ENCODE measurements around the gene MAP4K1. TPM values are rescaled to one million over a fixed set of nuclear protein-coding genes. Genes with fewer than 3 reads are reported as not detected.
A peak's percentile ranks its signal among the peaks of the same experiment; 100 is the strongest.

The MAP4K1 gene
- 10 to 100 TPM in 5 of 12 donors, 1 to 10 TPM in 5, not detected in 2; 1.8 to 17.8 (median 10.3) TPM for polyA plus RNA-seq (ENCODE audit: insufficient read length in 12 of 12)
- long read RNA-seq, donor 1, result 0 reads
- long read RNA-seq, donor 2, partial matches to known transcripts, result 794 of 847 reads
- long read RNA-seq, donor 2, other reads (novel, unspliced or antisense), result 53 of 847 reads
- long read RNA-seq, donor 3, partial matches to known transcripts, result 110 of 239 reads
- long read RNA-seq, donor 3, other reads (novel, unspliced or antisense), result 129 of 239 reads
- long read RNA-seq, donor 4, result 0 reads
- long read RNA-seq, donor 5, partial matches to known transcripts, result 301 of 837 reads
- long read RNA-seq, donor 5, other reads (novel, unspliced or antisense), result 536 of 837 reads
- long read RNA-seq, donor 6, result 0 reads
- long read RNA-seq, donor 7, result 0 reads
- long read RNA-seq, donor 8, partial matches to known transcripts, result 153 of 451 reads
- long read RNA-seq, donor 8, other reads (novel, unspliced or antisense), result 298 of 451 reads
- long read RNA-seq, donor 9, partial matches to known transcripts, result 173 of 363 reads
- long read RNA-seq, donor 9, other reads (novel, unspliced or antisense), result 190 of 363 reads
- long read RNA-seq, donor 10, partial matches to known transcripts, result 6 of 6 reads
- long read RNA-seq, donor 10, other reads (novel, unspliced or antisense), result 0 of 6 reads
- long read RNA-seq, donor 11, partial matches to known transcripts, result 208 of 497 reads
- long read RNA-seq, donor 11, other reads (novel, unspliced or antisense), result 289 of 497 reads

DNA sequence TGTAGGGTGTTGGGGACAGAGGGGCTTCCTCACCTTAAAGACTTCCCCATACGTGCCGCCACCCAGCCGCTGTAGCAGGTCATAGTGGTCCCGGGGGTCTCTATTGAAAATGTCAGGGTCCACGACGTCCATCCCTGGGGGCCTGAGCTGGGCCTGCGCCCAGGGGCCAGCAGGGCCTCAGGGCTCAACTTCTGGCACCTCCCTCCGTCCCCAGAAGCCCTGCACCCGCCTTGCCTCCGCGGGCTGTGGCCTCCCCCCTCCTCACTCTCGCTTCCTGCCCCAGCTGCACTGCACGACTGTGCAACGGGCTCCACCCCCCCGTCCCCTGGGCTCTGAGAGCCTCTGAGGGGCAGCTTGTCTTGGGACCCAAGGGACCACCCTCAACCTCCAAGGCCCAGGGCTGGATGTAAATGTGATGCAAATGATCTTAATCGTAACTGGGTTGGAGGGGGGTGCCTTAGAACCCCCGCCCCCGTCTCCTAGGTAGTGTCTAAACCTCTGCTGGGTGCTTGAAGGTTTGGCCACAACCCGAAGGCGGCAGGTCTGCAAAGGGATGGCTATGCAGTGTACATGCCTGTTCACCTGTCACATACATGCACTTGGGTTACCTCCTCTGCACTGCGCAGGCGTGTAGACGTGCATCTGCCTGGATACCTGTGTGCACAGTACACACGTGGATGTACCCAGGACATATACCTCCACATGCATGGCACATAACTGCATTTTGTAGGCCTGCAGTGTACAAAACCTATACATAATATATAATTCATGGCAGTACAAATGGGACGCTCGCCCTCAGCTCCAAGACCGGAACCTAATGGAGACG lies at the start of gene MAP4K1:
Gene MAP4K1 (minus strand): TSS at position 190 of the 826 bp plus-strand sequence. CDS start 58 bp downstream, at position 132.
- DNase-seq, result no peak

DNA sequence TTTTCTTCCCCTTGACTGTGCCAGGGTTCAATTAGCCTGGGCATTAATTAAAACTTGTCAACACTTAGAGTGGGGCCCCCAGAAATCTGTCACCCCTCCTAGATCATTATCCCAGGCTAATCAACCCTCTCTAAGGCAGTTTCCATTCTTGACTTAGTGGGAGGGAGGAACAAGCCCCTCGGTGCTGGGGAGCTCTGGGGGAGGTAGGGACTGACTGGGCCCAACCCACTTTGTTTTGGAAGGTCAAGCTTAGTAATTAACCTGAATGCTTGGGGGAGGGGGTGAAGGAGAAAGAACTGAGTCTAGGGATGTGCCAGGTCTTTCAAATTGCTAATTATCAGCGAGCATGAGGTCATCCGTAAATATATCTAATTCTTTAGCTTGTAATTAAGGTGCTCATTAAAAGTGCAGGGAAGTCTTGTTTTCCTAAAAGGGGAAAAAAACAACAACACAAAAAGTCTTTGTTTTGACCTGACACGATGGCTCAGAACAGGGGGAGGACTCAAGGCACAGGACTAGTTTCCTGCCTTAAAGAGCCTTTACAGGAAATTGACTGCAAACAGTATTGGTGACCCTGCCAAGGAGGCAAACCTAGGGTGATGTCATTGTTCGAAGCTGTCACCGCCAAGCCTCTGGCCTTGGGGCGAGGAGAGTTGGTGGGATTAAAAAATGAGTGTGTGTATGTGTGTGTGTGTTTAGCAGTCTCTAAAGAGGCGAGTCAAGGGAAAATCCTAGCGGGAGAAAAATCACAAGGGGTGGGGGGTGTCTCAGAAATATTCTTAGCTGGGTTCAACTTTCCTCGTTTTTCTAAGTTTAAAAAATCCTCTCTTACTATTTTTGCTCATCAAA lies 49.1 kb upstream of the MAP4K1 start:
- DNase-seq, result peak; percentile 65

DNA sequence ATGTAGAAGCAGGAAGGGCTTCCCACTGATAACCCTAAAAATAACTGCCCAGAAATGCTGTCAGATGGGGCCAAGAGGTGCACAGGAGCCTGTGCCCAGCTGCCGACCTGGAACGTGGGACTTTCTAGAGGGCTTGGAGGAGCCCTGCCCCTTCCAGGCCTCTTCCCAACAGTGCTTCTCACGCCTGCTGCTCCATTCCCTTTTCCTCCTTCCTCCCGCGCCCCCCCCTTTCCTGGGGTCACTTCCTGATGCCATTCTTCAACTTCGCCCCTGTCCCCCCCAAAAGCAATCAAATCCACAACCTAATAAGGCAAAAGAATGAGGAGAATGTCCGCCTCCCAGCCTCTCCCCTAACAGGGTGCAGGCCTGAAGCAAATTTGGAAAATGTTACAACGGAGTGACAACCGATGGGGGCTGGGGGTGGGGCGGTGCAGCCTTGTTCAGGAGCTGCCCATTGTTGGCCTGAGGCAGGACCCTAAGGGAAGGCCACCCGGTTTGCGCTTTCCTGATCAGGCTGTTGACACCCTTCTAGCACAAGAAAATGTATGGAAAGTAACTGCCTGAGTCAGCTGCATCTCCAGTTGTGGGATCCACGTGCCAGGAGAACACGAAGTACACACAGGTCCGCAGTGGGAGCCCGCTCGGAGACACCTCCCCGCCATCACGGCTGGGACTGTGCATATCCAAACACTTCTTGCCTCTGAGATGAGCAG lies 48.4 kb upstream of the MAP4K1 start:
- DNase-seq, result no peak

DNA sequence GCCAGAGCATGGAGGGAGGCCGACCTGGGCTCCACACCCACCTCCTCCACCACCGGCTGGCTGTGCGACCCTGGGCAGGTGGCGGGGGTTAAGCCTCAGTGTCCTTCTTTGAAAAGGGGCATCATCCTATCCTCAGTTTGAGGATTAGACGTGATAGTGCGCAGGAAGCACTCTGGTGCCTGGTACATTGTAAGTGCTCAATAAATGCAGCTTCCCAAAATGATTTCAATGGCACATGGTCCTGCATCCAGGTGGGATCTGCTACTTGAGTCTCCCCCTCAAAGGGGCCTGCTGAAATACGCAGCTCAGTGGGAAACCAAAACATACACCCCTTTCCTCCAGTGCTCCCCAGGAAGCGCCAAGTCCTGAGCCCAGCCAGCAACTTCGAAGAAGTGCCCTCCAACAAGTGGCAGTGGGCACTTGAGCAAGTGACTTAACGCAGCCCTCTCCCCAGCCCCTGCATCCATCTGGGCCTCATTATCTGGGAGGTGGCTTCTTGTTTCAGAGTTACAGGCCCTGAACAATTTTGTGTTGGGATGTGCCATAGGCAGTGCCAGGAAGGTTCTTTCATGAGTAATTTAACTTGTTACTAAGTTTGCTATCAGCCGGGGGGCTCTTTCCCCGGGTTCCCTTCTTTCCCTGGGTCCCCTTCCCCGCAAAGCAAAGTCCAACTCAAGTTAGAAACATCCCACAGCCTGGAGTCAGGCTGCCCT lies 47.6 kb upstream of the MAP4K1 start:
- no peak for DNase-seq

DNA sequence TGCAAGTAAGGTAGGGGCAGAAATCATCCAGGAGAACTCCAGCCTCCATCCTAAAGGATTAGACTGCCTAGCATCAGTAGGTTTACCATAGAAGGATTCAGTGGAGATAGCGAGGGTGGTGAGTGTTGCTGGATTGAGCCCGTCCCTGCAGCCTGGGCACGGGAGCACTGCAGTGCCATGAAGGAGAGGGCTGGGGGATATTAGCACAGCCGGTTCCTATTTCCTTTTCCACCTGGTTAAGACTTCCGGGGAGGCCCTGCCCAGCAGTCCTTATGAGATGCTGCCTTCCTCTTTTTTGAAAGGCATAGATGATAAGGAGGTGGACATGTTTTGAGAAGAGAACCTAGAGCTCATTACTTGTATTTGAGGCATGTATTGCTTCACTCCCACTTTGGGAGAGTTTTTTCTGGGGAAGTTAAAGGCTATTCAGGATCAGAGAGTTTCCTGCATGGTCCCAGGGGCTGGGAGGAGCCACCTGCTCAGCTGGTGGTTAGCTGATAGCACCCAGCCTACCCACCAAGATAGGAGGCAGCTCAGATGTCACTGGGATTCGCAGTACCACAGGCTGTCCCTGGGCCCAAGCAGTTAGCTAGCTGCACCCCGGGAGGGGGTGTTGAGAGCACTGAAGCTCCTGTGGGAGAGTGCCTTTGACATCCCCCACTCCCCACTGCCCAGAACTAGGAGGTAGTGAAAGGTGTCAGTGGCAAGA lies 46.9 kb upstream of the MAP4K1 start:
- no peak for DNase-seq

DNA sequence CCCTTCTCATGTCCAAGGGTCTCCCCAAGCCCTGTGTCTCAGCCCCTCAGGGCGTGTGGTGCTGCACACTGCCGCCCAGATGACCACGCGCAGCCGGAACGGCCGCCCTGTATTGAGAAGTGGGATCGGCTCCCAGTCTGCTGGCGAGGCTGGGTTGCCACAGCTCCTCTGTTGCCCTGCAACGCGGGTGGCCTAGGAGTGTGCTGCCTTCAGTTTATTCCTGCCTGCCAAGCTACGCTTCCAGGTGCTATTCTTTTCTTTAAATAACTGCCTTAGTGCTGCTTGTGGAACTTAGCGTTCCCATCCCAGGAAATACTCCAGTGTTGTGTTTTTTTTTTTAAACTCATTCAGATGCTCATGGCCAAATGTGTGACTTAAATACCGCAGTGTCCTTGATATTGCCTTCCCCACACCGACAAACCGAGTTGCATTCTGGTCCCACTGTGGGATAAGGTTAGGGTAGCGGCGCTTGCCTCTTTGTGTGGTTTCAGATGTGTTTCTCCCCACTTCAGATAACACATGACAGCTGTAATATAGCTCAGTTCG lies 46.3 kb upstream of the MAP4K1 start:
- no peak for DNase-seq

DNA sequence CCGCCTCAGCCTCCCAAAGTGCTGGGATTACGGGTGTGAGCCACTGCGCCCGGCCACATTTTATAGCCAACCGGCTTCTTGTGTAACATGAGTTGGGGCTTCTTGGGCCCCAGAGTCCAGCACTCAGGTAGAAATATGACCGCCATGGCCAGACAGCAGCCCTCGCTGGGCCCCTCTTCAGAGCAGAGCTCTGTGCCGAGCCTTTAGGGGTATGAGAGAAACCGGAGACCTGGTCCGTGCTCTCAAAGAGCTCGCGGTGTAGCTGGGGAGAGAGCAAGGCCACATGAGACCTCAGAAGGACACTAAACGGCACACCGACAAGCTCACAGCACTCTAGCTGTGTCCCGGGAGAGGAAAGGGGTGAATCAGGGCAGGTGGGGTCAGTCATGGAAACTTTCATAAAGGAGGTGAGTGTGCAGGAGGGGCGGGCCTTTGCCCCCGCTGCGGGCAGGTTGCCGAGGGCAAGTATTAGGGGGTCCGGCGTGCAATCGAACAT lies 45.5 kb upstream of the MAP4K1 start:
- no peak for DNase-seq

DNA sequence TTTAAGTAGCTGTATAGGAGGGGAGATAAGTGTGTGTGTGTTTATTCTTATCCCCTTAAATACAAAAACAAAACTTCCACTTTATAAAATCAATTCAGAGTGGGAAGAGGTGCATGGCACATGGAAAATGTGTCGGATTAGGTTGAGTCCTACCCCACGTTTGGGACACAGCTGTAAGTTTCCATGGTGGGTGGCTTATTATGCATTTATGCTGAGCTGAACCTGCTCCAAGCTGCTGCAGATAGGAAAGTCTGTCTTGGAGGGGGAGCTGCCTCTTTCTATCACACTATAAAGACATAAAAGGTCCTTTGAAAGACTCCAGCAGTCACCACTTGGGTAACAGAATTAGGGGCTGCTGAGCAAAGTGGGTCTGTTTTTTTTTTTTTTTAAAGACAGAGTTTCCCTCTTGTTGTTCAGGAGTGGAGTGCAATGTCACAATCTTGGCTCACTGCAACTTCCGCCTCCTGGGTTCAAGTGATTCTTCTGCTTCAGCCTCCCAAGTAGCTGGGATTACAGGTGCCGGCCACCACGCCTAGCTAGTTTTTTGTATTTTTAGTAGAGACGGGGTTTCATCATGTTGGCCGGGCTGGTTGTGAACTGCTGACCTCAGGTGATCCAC lies 44.9 kb upstream of the MAP4K1 start:
- no peak for DNase-seq

DNA sequence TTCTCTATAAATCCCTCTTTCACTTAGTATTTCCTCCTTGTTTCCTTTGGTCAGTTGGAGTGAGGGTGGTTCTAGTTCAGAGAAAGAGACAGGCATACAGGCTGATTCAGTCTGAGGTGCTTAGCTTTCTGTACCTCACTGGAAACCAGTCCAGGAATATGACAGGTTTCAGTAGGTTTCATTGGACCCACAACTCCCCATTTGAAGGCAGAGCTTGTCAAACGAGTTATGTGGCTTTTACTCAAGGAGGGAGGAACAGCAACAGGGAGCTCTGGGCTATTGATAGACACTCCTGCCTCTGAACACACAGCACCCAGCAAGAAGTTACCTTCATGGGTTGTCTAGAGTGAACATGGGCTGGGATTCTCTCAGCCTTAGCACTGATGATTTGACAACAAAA lies 44.2 kb upstream of the MAP4K1 start:
- DNase-seq, result no peak

DNA sequence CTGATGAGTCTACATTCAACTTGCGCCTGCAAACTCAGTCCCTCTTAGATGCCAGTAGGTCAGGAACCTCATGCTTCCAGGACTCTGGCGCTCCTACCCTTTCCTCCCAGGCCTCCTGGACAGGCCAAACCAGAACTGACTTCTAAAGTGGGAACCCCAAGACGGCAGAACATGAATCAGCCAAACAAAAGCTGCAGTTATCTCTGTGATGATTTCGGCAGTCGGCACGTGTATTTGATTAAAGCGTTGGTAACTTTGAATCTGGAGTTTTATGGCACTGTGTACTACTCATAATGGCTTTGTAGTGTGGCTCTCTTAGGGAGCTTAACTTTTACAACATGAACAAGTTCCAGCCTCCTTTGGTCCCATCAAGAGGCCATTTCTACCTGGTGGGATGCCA lies 43.4 kb upstream of the MAP4K1 start:
- DNase-seq, result no peak

DNA sequence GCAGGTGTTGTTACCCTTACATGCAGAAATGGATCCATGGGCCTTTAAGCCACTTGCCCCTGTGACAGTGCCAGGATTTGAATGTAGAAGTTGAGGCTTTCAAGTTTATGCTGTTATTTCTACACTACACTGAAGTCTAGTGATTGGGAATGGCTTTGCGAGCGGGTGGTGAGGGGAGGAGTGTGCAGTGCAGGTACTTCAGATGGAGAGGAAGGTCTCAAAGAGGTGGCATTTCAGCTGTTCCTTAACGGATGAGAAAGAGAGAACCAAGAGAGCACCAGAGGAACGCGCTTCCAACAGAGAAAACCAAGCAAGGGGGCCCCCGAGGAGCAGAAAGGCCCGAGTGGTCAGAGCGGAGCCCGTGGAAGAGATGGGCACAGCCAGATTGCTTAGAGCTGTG lies 43.0 kb upstream of the MAP4K1 start:
- no peak for DNase-seq

DNA sequence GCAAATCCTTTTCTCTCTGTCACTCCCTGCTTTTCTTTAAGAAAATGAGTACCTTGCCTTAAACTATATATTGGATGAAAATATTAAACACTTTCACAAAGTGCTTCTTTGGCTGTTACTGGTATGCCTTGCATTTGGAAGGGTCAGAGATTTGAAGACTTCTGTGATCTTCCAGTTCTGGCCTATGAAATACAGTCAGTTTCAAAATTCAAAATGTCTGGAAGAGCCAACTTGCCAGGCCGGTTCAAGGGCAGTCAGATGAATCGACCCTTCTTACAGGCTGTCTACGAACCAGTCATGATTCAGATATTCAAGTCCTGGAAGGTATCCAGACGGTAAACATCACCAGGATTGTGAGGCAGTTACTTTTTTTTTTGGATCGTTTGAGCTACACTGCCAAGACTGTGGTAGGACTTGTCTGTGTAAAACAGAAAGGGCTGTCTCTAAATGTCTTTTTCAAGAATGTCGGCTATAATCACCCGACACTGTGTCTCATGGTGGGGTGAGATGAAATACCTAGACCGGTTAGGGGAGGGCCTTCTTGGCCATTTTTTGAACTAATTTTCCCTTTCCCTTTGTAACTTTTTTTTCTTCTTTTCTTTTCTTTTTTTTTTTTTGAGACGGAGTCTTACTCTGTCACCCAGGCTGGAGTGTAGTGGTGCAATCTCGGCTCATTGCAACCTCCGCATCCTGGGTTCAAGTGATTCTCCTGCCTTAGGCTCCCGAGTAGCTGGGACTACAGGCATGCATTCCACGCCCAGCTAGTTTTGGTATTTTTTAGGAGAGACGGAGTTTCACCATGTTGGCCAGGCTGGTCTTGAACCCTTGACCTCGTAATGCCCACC lies 40.9 kb upstream of the MAP4K1 start:
- DNase-seq, result peak; percentile 59

DNA sequence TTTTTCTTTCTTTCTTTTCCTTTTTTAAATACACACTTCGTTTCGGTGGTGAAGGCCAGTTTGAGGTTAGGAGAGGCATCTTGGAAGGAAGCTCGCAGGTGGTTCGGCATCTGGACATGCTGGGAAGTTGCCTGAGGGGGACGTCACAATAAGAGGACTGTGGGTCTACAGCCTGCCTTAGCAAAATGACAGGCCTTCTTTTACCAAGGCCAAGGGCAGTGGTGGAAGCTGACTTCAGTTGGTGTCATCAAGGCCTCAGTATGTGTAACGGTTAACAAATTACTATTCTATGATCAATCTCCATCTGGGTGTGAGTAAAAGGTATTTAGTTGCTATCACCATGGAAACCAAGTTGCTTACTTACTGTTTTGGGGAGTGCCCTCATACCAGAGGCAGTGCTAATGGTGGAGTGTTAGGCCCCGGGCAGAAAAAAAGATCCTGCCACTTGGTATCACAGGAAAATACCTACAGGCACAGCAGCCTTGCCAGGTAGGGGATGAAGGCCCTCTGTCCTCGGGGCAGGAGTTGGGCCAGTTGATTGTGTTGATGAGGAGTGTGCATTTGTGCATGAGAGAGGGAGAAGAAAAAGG lies 40.0 kb upstream of the MAP4K1 start:
- DNase-seq, result no peak

DNA sequence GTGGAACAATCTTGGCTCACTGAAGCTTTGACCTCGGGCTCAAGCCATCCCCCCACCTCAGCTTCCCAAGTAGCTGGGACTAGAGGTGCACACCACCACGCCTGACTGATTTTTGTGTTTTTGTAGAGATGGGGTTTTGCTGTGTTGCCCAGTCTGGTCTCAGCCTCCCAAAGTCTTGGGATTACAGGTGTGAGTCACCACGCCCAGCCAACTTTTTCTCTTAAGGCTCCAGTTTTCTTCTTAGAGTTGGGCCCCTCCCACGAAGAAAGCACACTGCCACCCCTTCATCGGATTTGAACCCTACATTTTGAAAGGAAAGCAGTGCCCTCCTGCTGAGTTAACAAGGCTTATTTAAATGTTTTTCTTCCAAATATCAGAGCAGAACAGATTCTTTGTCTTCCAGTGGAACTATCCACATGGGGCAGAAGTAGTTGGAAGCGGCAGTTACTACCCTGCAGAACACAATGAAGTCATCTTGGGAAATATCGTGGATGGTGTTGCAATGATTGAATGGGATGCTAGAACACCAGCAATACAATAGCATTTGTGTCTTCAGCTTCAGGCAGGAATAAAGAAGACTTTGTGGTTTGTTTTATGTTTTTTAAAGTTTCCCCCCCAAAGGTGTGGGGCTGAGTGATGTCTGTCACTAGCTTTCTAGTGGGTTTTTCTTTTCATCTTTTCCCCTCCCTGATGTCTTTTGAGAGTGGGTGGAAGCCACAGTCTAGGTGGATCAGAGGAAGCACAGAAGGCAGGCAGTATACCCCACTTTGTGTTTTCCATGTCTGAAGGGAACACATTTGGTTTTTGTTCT lies 38.6 kb upstream of the MAP4K1 start:
- no peak for DNase-seq

DNA sequence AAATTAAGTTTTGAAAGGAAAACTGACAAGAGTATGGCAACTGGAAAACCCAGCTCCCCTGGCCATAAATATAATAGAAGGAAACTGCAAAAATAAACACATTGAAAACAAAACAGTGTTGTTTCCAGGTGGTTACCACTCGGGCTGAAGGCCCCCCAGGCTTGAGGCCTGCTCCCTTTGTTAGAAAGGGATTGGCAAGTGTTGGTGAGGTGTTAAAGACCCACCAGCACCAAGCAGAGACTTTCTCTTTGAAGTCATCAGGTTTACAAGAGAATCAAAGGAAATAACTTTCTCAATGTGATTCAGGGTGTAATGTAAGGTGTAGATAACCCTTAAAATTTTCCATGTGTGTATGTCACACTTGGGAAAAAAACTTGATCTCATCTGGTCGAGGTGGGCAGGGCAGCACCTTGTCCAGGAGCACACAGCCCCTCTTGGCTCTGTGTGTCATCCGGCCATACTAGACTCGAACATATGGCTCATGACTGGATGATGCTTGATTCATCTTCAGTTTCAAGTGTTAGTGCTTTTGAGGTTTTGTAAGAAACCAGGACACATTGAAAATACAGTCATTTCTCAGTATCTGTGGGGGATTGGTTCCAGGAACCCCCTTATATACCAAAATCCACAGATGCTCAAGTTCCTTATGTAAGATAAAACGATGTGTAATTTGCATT lies 37.5 kb upstream of the MAP4K1 start:
- DNase-seq, result no peak
